Fibroblast of the aortic adventitia (primary cell): ENCODE measurements around the gene SLC22A31. TPM values are rescaled to one million over a fixed set of nuclear protein-coding genes. Genes with fewer than 3 reads are reported as not detected.
A peak's percentile ranks its signal among the peaks of the same experiment; 100 is the strongest.

ENCODE experiments used
- DNase-seq: peaks from one replicate; pipeline ENCODE4 v3.0.0-alpha.2; 2010; ENCODE audit warnings: low read depth
- H3K4me3 ChIP-seq: 2 replicates; pipeline ENCODE4 v1.5.1; 2011; ENCODE audit warnings: low read depth, mild to moderate bottlenecking, control low read depth, low read length, moderate library complexity
- total RNA-seq: library from RNA; depleted of rRNA; stranded (reverse); fragments of >200 nt; gene quantifications from 2 replicates; pipeline ENCODE4 v1.2.3, GENCODE V29; 2012; ENCODE audit warnings: low replicate concordance
- TF ChIP-seq, protein P1 (sequence below): IDR thresholded peaks from 2 replicates; pipeline ENCODE4 v1.5.1; 2011; ENCODE audit warnings: mild to moderate bottlenecking, low read length, control low read depth, inconsistent platforms; ENCODE audit not compliant: insufficient read depth

Gene SLC22A31
- total RNA-seq, 1 donor: not detected

GRCh38 chr16:89171216-89172170 is 28.8 kb downstream of the SLC22A31 start, which contains the start of gene CDH15:
Gene CDH15 (plus strand): TSS chr16:89171748. CDS start chr16:89171832, 84 bp downstream.
- peak; percentile 69 for DNase-seq
- TF ChIP-seq, protein P1, sequence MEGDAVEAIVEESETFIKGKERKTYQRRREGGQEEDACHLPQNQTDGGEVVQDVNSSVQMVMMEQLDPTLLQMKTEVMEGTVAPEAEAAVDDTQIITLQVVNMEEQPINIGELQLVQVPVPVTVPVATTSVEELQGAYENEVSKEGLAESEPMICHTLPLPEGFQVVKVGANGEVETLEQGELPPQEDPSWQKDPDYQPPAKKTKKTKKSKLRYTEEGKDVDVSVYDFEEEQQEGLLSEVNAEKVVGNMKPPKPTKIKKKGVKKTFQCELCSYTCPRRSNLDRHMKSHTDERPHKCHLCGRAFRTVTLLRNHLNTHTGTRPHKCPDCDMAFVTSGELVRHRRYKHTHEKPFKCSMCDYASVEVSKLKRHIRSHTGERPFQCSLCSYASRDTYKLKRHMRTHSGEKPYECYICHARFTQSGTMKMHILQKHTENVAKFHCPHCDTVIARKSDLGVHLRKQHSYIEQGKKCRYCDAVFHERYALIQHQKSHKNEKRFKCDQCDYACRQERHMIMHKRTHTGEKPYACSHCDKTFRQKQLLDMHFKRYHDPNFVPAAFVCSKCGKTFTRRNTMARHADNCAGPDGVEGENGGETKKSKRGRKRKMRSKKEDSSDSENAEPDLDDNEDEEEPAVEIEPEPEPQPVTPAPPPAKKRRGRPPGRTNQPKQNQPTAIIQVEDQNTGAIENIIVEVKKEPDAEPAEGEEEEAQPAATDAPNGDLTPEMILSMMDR: no peak
- peak within 1 kb of the TSS; percentile 33 for H3K4me3 ChIP-seq

DNA sequence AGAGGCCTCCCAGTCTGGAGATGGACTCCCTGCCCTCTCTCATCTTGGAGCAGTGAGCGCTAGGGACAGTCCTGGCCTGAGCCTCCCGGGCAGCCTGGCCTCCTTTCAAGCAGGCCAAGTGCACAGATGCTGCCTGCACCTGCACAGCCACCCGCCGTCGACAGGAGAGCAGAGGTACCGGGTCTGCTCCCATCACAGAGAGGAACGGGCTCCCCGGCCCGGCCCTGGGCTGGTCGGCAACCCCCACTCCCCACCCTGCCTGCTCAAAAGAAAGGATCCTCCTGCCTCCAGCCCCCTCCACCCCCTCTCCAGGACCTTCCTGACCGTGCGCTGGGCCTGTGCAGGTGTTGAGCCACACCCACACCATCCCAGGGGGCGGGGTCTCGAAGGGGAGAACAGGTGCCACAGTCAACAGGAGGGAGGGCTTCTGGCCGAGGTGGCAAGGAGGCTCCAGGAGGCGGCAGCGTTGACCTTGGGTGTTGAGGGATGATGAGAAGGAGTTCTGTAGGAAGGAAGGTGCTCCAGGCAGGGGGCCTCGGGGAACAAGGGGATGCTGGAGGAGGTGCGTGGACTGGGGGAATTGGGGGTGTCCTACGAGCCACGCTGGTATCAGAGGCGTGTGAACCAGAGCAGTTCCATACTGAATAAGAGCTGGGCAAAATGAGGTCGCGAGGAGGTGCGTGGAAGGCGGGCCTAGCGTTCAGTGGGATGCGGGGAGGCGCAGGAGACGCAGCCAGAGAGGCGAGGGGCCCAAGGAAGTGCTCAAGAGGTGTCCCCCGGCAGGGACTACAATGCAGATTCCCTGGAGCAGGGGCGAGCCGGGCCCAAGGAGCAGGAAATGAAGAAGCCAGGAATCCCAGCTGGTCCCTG is 29.8 kb downstream of the SLC22A31 start:
- TF ChIP-seq, protein P1: no peak
- H3K4me3 ChIP-seq: peak overlapping the region; percentile 33
- no peak for DNase-seq

- TF ChIP-seq, protein P1: no peak
- no peak for DNase-seq
- no peak overlapping the region for H3K4me3 ChIP-seq
These were observed 30.6 kb downstream of the SLC22A31 start for GRCh38 chr16:89169778-89170177.

DNA sequence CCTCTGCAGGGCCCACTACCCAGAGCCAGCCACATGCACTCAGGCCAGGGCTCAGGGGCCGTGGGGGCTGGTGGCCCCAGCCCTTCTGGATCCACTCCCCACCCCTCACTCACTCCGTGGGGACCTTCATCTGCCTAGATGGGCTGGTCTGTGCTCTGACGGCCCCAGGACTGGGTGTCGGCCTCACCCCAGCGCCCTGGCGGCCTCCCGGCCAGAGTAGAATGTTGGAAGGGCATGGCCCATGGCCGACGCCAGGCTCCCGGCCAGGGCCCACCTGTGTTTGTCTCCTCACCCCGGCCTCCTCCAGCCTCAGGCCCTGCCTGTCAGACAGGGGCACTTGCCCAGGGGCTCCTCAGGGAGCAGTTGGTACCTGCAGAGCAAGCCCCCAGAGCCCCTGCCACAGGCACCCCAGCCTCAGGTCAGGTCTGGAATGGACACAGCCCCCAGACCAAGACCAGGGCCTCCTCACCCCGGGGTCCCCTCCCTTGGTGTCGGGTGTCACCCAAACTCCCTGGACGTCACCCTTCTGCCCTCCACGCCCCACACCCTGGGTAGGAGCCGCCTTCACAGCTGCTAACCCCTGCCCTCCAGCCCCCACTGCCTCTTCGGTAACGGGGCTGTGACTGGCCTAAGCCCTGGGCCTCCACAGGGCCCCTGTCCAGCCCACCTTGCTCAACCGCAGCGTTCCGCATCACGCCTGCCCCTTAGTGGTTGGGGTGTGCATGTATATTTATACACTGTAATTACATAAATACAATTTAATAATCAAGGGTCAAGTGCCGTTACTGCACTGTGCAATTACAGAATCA is 31.8 kb downstream of the SLC22A31 start:
- TF ChIP-seq, protein P1: peak; percentile 5
- no peak overlapping the region for H3K4me3 ChIP-seq
- DNase-seq: no peak

DNA sequence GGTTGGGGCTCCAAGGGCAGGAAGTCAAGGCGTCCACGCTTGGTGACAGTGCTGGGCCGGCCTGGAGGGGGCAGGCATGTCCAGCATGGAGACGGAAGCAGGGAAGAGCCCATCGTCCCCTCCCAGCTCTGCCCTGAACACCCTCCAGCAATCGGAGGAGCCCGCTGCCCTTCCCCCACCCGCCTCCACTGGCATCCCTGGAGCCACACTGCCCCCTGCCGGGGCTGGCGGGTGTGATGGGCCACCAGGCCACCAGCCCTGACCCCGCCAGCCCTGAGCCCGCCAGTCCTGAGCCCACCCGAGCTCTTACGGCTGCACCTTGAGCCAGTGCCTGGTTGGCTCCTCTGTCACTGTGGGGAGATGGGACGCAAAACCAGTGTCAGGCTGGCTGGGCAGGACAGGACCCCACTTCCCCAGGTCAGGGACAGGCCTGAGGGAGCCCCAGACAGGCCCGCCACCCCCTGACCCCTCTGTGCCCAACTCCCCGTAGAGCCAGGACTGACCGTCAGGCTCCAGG is 32.9 kb downstream of the SLC22A31 start:
- peak; percentile 67 for DNase-seq
- no peak overlapping the region for H3K4me3 ChIP-seq
- TF ChIP-seq, protein P1: peak; percentile 83
